Measurements from ENCODE around the gene ATP2A1. TPM values are rescaled to one million over a fixed set of nuclear protein-coding genes. Genes with fewer than 3 reads are reported as not detected.

The ATP2A1 gene
- total RNA-seq, 1 donor from 2014 or later: not detected

DNA sequence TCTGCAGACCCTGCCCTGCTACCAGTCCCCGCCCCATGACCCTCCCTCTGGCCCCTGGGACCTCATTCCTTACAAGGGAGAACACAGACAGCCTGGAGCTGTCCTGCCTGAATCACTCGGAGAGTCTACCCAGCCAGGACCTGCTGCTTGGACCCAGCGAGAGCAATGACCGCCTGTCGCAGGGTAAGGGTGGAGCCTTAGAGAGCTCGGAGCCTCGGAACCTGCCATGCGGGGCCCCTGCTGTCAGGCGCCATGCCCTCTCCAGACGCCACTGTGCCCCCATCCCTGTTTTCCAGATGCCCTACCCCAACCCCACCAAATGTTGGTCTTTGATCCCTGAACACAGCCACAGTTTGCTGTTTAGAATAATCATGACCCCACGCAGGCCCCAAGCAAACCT is 9.1 kb upstream of the ATP2A1 start:
- Histone ChIP-seq H3K9me3 (no peaks in the 10 kb centered on the region), H3K36me3 (peaks cover 0 to 68% of the 10 kb centered on the region in 2 donors), H3K27ac (no peak overlapping the region), H3K27me3 (no peaks in the 10 kb centered on the region), H3K4me1 (peaks cover 22% of the 10 kb centered on the region), H3K4me3 (no peak overlapping the region)
- TF ChIP-seq, protein P1, sequence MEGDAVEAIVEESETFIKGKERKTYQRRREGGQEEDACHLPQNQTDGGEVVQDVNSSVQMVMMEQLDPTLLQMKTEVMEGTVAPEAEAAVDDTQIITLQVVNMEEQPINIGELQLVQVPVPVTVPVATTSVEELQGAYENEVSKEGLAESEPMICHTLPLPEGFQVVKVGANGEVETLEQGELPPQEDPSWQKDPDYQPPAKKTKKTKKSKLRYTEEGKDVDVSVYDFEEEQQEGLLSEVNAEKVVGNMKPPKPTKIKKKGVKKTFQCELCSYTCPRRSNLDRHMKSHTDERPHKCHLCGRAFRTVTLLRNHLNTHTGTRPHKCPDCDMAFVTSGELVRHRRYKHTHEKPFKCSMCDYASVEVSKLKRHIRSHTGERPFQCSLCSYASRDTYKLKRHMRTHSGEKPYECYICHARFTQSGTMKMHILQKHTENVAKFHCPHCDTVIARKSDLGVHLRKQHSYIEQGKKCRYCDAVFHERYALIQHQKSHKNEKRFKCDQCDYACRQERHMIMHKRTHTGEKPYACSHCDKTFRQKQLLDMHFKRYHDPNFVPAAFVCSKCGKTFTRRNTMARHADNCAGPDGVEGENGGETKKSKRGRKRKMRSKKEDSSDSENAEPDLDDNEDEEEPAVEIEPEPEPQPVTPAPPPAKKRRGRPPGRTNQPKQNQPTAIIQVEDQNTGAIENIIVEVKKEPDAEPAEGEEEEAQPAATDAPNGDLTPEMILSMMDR (IDR thresholded peaks at IDR 0.05): no peak
- TF ChIP-seq POLR2AphosphoS5 (IDR thresholded peaks at IDR 0.05; ENCODE audit: insufficient read depth in 1 of 2, low read depth in 1 of 2): no peak
- TF ChIP-seq POLR2A (IDR thresholded peaks at IDR 0.05): no peak
- intact Hi-C loops (cut with DNase I): no loop called here
- DNase-seq (ENCODE audit: extremely low spot score in 2 of 2): no peak

DNA sequence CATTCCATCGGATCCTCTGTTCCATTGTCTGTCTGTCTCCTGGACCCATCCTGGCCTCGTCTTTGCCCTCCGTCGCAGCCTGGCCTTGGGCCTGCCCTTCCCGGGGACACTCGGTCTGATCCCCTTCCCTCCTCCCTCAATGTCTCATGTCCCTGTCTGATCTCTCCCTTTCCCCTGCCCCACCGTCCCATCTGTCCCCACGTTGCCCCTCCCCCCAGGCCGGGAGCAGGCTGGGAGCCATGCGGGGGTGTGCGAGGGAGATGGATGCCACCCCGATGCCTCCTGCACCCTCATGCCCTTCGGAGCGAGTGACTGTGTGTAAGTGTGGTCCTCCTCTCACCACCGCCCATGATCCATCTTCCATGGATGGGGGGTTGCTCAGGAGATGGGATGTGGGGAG is 5.3 kb upstream of the ATP2A1 start:
- no peaks in the 10 kb centered on the region for H3K4me1 ChIP-seq
- H3K9me3 ChIP-seq: no peaks in the 10 kb centered on the region
- TF ChIP-seq POLR2AphosphoS5 (IDR thresholded peaks at IDR 0.05; ENCODE audit: insufficient read depth in 1 of 2, low read depth in 1 of 2) (no peak), POLR2A (IDR thresholded peaks at IDR 0.05) (no peak)
- TF ChIP-seq, protein P1 (IDR thresholded peaks at IDR 0.05): no peak
- no peak overlapping the region for H3K27ac ChIP-seq
- no peaks in the 10 kb centered on the region for H3K27me3 ChIP-seq
- intact Hi-C loops (cut with DNase I): no loop called here
- no peak for DNase-seq (ENCODE audit: extremely low spot score in 2 of 2)
- no peak overlapping the region for H3K4me3 ChIP-seq
- H3K36me3 ChIP-seq: peaks cover 0 to 55% of the 10 kb centered on the region in 2 donors

DNA sequence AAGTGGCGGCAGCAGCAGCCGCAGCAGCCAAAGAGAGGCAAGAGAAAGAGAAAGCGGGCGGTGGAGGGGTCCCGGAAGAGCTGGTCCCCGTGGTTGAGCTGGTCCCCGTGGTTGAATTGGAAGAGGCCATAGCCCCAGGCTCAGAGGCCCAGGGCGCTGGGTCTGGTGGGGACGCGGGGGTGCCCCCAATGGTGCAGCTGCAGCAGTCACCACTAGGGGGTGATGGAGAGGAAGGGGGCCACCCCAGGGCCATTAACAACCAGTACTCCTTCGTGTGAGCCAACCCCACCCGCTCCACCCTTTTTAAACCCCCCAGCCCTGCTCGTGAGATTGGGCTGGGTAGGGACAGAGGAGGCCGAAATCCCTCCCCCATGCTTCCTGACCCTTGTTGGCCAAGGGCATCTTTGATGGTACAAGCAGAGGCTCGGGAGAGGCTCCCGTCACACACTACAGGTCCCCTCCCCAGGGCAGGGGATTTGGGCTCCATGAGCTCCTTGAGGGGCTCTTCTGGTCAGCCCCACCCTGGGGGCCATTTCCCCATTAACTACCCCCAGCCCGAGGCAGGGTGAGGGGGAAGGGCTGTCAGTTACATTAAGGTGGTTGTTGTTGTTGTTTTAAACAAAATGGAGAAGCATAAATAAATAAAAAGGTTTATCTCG is 4.6 kb upstream of the ATP2A1 start:
- H3K36me3 ChIP-seq: peaks cover 0 to 47% of the 10 kb centered on the region in 2 donors

DNA sequence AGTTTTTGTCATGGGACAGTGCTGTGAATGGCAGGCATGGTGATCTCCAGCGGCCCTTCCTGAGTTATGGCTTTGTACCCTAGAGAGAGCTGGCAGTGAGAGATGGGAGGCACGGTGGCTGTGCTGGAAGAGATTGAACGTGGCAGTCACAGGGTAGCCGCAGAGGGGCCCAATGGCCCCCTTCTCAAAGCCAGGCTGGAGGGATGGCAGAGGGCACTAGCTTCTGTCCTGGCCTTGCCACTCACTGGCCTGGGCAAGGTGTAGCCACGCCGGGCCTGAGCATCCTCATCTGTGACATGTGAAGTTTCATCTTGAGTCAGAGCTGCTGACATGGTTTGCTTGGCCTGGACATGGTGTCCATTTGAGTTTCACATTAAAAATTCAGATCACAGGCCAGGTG is 3.9 kb upstream of the ATP2A1 start:
- TF ChIP-seq POLR2A (IDR thresholded peaks at IDR 0.05) (no peak), POLR2AphosphoS5 (IDR thresholded peaks at IDR 0.05; ENCODE audit: insufficient read depth in 1 of 2, low read depth in 1 of 2) (no peak)
- TF ChIP-seq, protein P1 (IDR thresholded peaks at IDR 0.05): no peak
- H3K27ac ChIP-seq: no peak overlapping the region
- H3K4me3 ChIP-seq: no peak overlapping the region
- H3K4me1 ChIP-seq: peaks cover 7% of the 10 kb centered on the region
- DNase-seq (ENCODE audit: extremely low spot score in 2 of 2): no peak
- intact Hi-C loops (cut with DNase I): no loop called here
- no peaks in the 10 kb centered on the region for H3K27me3 ChIP-seq
- H3K36me3 ChIP-seq: peaks cover 0 to 40% of the 10 kb centered on the region in 2 donors
- H3K9me3 ChIP-seq: no peaks in the 10 kb centered on the region

More for the DNA sequence above, 4.6 kb upstream of the ATP2A1 start:
- H3K4me1 ChIP-seq: no peaks in the 10 kb centered on the region
- no peaks in the 10 kb centered on the region for H3K9me3 ChIP-seq
- no peak overlapping the region for H3K27ac ChIP-seq
- H3K27me3 ChIP-seq: no peaks in the 10 kb centered on the region
- TF ChIP-seq, protein P1 (IDR thresholded peaks at IDR 0.05): no peak
- no peak for TF ChIP-seq POLR2AphosphoS5 (IDR thresholded peaks at IDR 0.05; ENCODE audit: insufficient read depth in 1 of 2, low read depth in 1 of 2)
- no peak for DNase-seq (ENCODE audit: extremely low spot score in 2 of 2)
- no peak overlapping the region for H3K4me3 ChIP-seq
- intact Hi-C loops (cut with DNase I): no loop called here

Measured in vagina (tissue), 2 donors.